ENCODE results near the gene PA2G4.

PA2G4 gene

GRCh38 chr12:56157201-56158028, 53.1 kb downstream of the PA2G4 start:
- Histone ChIP-seq H3K9ac (ENCODE audit: low read length in 5 of 5) (peak overlapping the region in 4 of 5 donors; percentile 57 to 75 (median 68)), H3K9me3 (ENCODE audit: control insufficient read depth in 5 of 5, low read length in 5 of 5) (no peaks in the 10 kb centered on the region), H3K27me3 (ENCODE audit: control insufficient read depth in 5 of 5, insufficient read depth in 4 of 5, low read length in 5 of 5) (no peaks in the 10 kb centered on the region), H3K4me1 (ENCODE audit: control insufficient read depth in 5 of 5, insufficient read depth in 5 of 5, low read length in 5 of 5) (peaks cover 18 to 56% (median 53%) of the 10 kb centered on the region in 5 donors), H3K36me3 (ENCODE audit: control insufficient read depth in 5 of 5, insufficient read depth in 5 of 5, low read length in 5 of 5) (peaks cover 0 to 30% (median 29%) of the 10 kb centered on the region in 5 donors), H3K4me3 (ENCODE audit: low read depth in 1 of 5, low read length in 5 of 5) (peak overlapping the region; percentile 62 to 98 (median 80)), H3K27ac (ENCODE audit: low read depth, low read length) (peak overlapping the region; percentile 92)

- Histone ChIP-seq H3K36me3 (ENCODE audit: control insufficient read depth in 5 of 5, insufficient read depth in 5 of 5, low read length in 5 of 5) (peaks cover 0 to 38% (median 38%) of the 10 kb centered on the region in 5 donors), H3K9me3 (ENCODE audit: control insufficient read depth in 5 of 5, low read length in 5 of 5) (no peaks in the 10 kb centered on the region), H3K4me3 (ENCODE audit: low read depth in 1 of 5, low read length in 5 of 5) (peak within 1 kb of the TSS; percentile 93 to 98 (median 97)), H3K27ac (ENCODE audit: low read depth, low read length) (peak within 1 kb of the TSS; percentile 98), H3K4me1 (ENCODE audit: control insufficient read depth in 5 of 5, insufficient read depth in 5 of 5, low read length in 5 of 5) (peaks cover 18 to 47% (median 46%) of the 10 kb centered on the region in 5 donors), H3K27me3 (ENCODE audit: control insufficient read depth in 5 of 5, insufficient read depth in 4 of 5, low read length in 5 of 5) (no peaks in the 10 kb centered on the region), H3K9ac (ENCODE audit: low read length in 5 of 5) (peak within 1 kb of the TSS; percentile 93 to 99 (median 96))
Observed at GRCh38 chr12:56158029-56158925, 53.9 kb downstream of the PA2G4 start, which contains the start of gene MYL6. Gene MYL6, plus strand, starts transcription at chr12:56158359. Its CDS starts 43 bp downstream, at chr12:56158402.

- H3K4me1 ChIP-seq (ENCODE audit: control insufficient read depth in 5 of 5, insufficient read depth in 5 of 5, low read length in 5 of 5) = peaks cover 18 to 47% (median 43%) of the 10 kb centered on the region in 5 donors
- H3K27ac ChIP-seq (ENCODE audit: low read depth, low read length) = peak overlapping the region; percentile 98
- H3K27me3 ChIP-seq (ENCODE audit: control insufficient read depth in 5 of 5, insufficient read depth in 4 of 5, low read length in 5 of 5) = no peaks in the 10 kb centered on the region
- H3K9ac ChIP-seq (ENCODE audit: low read length in 5 of 5) = peak overlapping the region; percentile 93 to 99 (median 96)
- H3K9me3 ChIP-seq (ENCODE audit: control insufficient read depth in 5 of 5, low read length in 5 of 5) = no peaks in the 10 kb centered on the region
- peaks cover 0 to 45% (median 45%) of the 10 kb centered on the region in 5 donors for H3K36me3 ChIP-seq (ENCODE audit: control insufficient read depth in 5 of 5, insufficient read depth in 5 of 5, low read length in 5 of 5)
- peak overlapping the region; percentile 93 to 98 (median 97) for H3K4me3 ChIP-seq (ENCODE audit: low read depth in 1 of 5, low read length in 5 of 5)
Observed at GRCh38 chr12:56158926-56159461, 54.6 kb downstream of the PA2G4 start.

- Histone ChIP-seq H3K27ac (ENCODE audit: low read depth, low read length) (peak overlapping the region; percentile 98), H3K9ac (ENCODE audit: low read length in 5 of 5) (peak overlapping the region; percentile 93 to 99 (median 96)), H3K4me3 (ENCODE audit: low read depth in 1 of 5, low read length in 5 of 5) (peak overlapping the region; percentile 93 to 98 (median 97)), H3K9me3 (ENCODE audit: control insufficient read depth in 5 of 5, low read length in 5 of 5) (no peaks in the 10 kb centered on the region), H3K27me3 (ENCODE audit: control insufficient read depth in 5 of 5, insufficient read depth in 4 of 5, low read length in 5 of 5) (no peaks in the 10 kb centered on the region), H3K36me3 (ENCODE audit: control insufficient read depth in 5 of 5, insufficient read depth in 5 of 5, low read length in 5 of 5) (peaks cover 0 to 51% (median 50%) of the 10 kb centered on the region in 5 donors), H3K4me1 (ENCODE audit: control insufficient read depth in 5 of 5, insufficient read depth in 5 of 5, low read length in 5 of 5) (peaks cover 18 to 47% (median 43%) of the 10 kb centered on the region in 5 donors)
Observed at GRCh38 chr12:56159482-56160192, 55.3 kb downstream of the PA2G4 start.

- Histone ChIP-seq H3K27me3 (ENCODE audit: control insufficient read depth in 5 of 5, insufficient read depth in 4 of 5, low read length in 5 of 5) (no peaks in the 10 kb centered on the region), H3K27ac (ENCODE audit: low read depth, low read length) (peak overlapping the region; percentile 98), H3K4me1 (ENCODE audit: control insufficient read depth in 5 of 5, insufficient read depth in 5 of 5, low read length in 5 of 5) (peaks cover 18 to 49% (median 45%) of the 10 kb centered on the region in 5 donors), H3K36me3 (ENCODE audit: control insufficient read depth in 5 of 5, insufficient read depth in 5 of 5, low read length in 5 of 5) (peaks cover 0 to 58% (median 56%) of the 10 kb centered on the region in 5 donors), H3K9me3 (ENCODE audit: control insufficient read depth in 5 of 5, low read length in 5 of 5) (no peaks in the 10 kb centered on the region), H3K4me3 (ENCODE audit: low read depth in 1 of 5, low read length in 5 of 5) (peak overlapping the region; percentile 93 to 98 (median 97)), H3K9ac (ENCODE audit: low read length in 5 of 5) (peak overlapping the region; percentile 93 to 99 (median 96))
Observed at GRCh38 chr12:56160193-56160763, 55.9 kb downstream of the PA2G4 start.

- Histone ChIP-seq H3K27me3 (ENCODE audit: control insufficient read depth in 5 of 5, insufficient read depth in 4 of 5, low read length in 5 of 5) (no peaks in the 10 kb centered on the region), H3K9ac (ENCODE audit: low read length in 5 of 5) (peak overlapping the region; percentile 93 to 99 (median 96)), H3K4me1 (ENCODE audit: control insufficient read depth in 5 of 5, insufficient read depth in 5 of 5, low read length in 5 of 5) (peaks cover 18 to 54% (median 46%) of the 10 kb centered on the region in 5 donors), H3K4me3 (ENCODE audit: low read depth in 1 of 5, low read length in 5 of 5) (peak overlapping the region; percentile 93 to 98 (median 97)), H3K9me3 (ENCODE audit: control insufficient read depth in 5 of 5, low read length in 5 of 5) (no peaks in the 10 kb centered on the region), H3K36me3 (ENCODE audit: control insufficient read depth in 5 of 5, insufficient read depth in 5 of 5, low read length in 5 of 5) (peaks cover 0 to 66% (median 63%) of the 10 kb centered on the region in 5 donors), H3K27ac (ENCODE audit: low read depth, low read length) (peak overlapping the region; percentile 98)
Observed at GRCh38 chr12:56160894-56161689, 56.7 kb downstream of the PA2G4 start.

- H3K27me3 ChIP-seq (ENCODE audit: control insufficient read depth in 5 of 5, insufficient read depth in 4 of 5, low read length in 5 of 5) = no peaks in the 10 kb centered on the region
- peaks cover 0 to 73% (median 68%) of the 10 kb centered on the region in 5 donors for H3K36me3 ChIP-seq (ENCODE audit: control insufficient read depth in 5 of 5, insufficient read depth in 5 of 5, low read length in 5 of 5)
- H3K9me3 ChIP-seq (ENCODE audit: control insufficient read depth in 5 of 5, low read length in 5 of 5) = no peaks in the 10 kb centered on the region
- peaks cover 18 to 54% (median 45%) of the 10 kb centered on the region in 5 donors for H3K4me1 ChIP-seq (ENCODE audit: control insufficient read depth in 5 of 5, insufficient read depth in 5 of 5, low read length in 5 of 5)
- peak overlapping the region in 3 of 5 donors; percentile 93 to 99 (median 98) for H3K9ac ChIP-seq (ENCODE audit: low read length in 5 of 5)
- peak overlapping the region; percentile 98 for H3K27ac ChIP-seq (ENCODE audit: low read depth, low read length)
- peak overlapping the region in 2 of 5 donors; percentile 93 to 97 for H3K4me3 ChIP-seq (ENCODE audit: low read depth in 1 of 5, low read length in 5 of 5)
Observed at GRCh38 chr12:56161690-56162351, 57.5 kb downstream of the PA2G4 start.
